Endodermal cell (in vitro differentiated cells): ENCODE results near the gene PPP2R3A. TPM values are rescaled to one million over a fixed set of nuclear protein-coding genes. Genes with fewer than 3 reads are reported as not detected.

Experiments
- DNase-seq: peaks from one replicate; pipeline ENCODE4 v3.0.0-alpha.2; 2017
- H3K27ac ChIP-seq: 2 replicates; pipeline ENCODE4 v1.5.1; 2013; ENCODE audit warnings: mild to moderate bottlenecking, low read depth, low read length, moderate library complexity
- H3K27me3 ChIP-seq: 2 replicates; pipeline ENCODE4 v1.6.1; 2013; ENCODE audit warnings: mild to moderate bottlenecking, low read length, moderate library complexity; ENCODE audit not compliant: insufficient read depth, control insufficient read depth, poor library complexity, severe bottlenecking
- H3K36me3 ChIP-seq: 2 replicates; pipeline ENCODE4 v1.7.0; 2013; ENCODE audit warnings: mild to moderate bottlenecking, low read length, moderate library complexity; ENCODE audit not compliant: control insufficient read depth, insufficient read depth
- H3K4me1 ChIP-seq: one replicate; pipeline ENCODE4 v1.7.0; 2013; ENCODE audit warnings: low read length; ENCODE audit not compliant: control insufficient read depth, insufficient read depth
- H3K4me3 ChIP-seq: 2 replicates; pipeline ENCODE4 v1.5.1; 2013; ENCODE audit warnings: mild to moderate bottlenecking, low read length, moderate library complexity
- H3K9ac ChIP-seq: 2 replicates; pipeline ENCODE4 v1.6.1; 2013; ENCODE audit warnings: mild to moderate bottlenecking, low read length, moderate library complexity; ENCODE audit not compliant: poor library complexity, severe bottlenecking; ENCODE audit errors: extremely low read depth
- H3K9me3 ChIP-seq: 2 replicates; pipeline ENCODE4 v1.6.1; 2013; ENCODE audit warnings: mild to moderate bottlenecking, low read length, moderate library complexity; ENCODE audit not compliant: control insufficient read depth
- H3K27ac Mint-ChIP-seq: 2 replicates; pipeline ENCODE4 v1.8.0; 2020; ENCODE audit warnings: mixed read lengths
- H3K27me3 Mint-ChIP-seq: 2 replicates; pipeline ENCODE4 v1.8.0; 2021; ENCODE audit warnings: mild to moderate bottlenecking, mixed read lengths; ENCODE audit not compliant: insufficient read depth
- H3K36me3 Mint-ChIP-seq: 2 replicates; pipeline ENCODE4 v1.8.0; 2020; ENCODE audit warnings: low read depth, mixed read lengths
- H3K4me1 Mint-ChIP-seq: 2 replicates; pipeline ENCODE4 v1.8.0; 2020; ENCODE audit warnings: mixed read lengths
- H3K4me3 Mint-ChIP-seq: 2 replicates; pipeline ENCODE4 v1.8.0; 2020; ENCODE audit warnings: mild to moderate bottlenecking, moderate library complexity, mixed read lengths
- H3K9me3 Mint-ChIP-seq: 2 replicates; pipeline ENCODE4 v1.8.0; 2020; ENCODE audit warnings: mild to moderate bottlenecking, mixed read lengths
- CTCF ChIP-seq: fragments of 200-600 bp; sonication (generic); conservative IDR thresholded peaks from 2 replicates; pipeline ENCODE4 v1.5.0; 2021; ENCODE audit warnings: antibody characterized with exemption, mild to moderate bottlenecking
- WGBS, 2 experiments: methylation state at CpG; one replicate each; pipeline versions ENCODE4 v1.1.5 to v1.1.7; 2013; ENCODE audit warnings: missing lambda C conversion rate in 2 of 2, mixed read lengths in 1 of 2; ENCODE audit not compliant: insufficient coverage in 1 of 2, insufficient read length in 1 of 2; 5-methylcytosine and 5-hydroxymethylcytosine counted together
- total RNA-seq, 2 donors: library from RNA; stranded (reverse); fragmentation: NEBNext Ultra II Directional in 1 of 2; extraction: Animal tissue kit (Norgen Biotek cat#: 25700) in 1 of 2; gene quantifications; 2 replicates in 1 of 2; 3 replicates in 1 of 2; pipeline ENCODE4 v1.2.1, GENCODE V29; 2021

Gene PPP2R3A
- total RNA-seq, 2 donors from 2014 or later = 12.5 to 16.5 TPM

DNA sequence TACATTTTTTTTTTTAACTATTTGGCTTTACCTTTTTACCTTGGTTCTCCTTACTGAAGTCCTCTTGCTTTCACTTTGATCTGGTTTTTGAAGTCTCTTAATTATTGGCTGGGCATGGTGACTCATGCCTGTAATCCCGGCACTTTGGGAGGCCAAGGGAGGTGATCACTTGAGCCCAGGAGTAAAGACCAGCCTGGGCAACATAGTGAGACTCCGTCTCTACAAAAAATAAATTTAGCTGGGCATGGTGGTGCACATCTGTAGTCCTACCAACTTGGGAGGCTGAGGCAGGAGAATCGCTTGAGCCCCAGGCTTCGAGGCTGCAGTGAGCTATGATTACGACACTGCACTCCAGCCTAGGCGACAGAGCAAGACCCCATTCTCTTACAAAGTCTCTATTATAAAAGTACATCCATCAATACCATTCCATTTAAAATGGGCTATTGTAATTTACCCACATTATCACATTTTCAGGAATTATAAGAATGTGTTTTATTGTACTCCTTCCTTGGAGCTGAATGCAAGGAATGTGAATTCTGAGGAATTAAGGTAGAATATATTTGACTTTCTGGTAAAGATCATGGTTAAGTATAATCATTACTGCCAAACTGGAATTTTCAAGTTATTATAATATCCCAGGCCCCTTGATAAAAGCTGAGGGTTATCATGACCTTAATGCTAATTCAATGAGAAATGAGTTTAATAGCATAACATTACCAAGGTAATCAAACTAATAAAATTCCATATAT is 181.6 kb downstream of the PPP2R3A start:
- no peaks in the 10 kb centered on the region for H3K4me1 ChIP-seq
- no peak overlapping the region for H3K27ac ChIP-seq
- TF ChIP-seq CTCF = no peak
- Mint-ChIP-seq H3K27me3 (peaks cover 18% of the 10 kb centered on the region), H3K36me3 (peaks cover 34% of the 10 kb centered on the region), H3K9me3 (no peaks in the 10 kb centered on the region), H3K4me1 (peaks cover 6% of the 10 kb centered on the region), H3K27ac (no peak overlapping the region), H3K4me3 (no peak overlapping the region)
- no peak overlapping the region for H3K9ac ChIP-seq
- 93 to 96% methylated on average over 5 to 6 of the region's 6 CpGs for WGBS, 2 experiments
- peaks cover 65% of the 10 kb centered on the region for H3K36me3 ChIP-seq
- no peaks in the 10 kb centered on the region for H3K27me3 ChIP-seq
- no peaks in the 10 kb centered on the region for H3K9me3 ChIP-seq
- H3K4me3 ChIP-seq = no peak overlapping the region
- DNase-seq = no peak

- H3K9me3 Mint-ChIP-seq = no peaks in the 10 kb centered on the region
- Histone ChIP-seq H3K27me3 (no peaks in the 10 kb centered on the region), H3K36me3 (peaks cover 71% of the 10 kb centered on the region), H3K9ac (no peak overlapping the region), H3K4me3 (no peak overlapping the region), H3K4me1 (no peaks in the 10 kb centered on the region), H3K27ac (no peak overlapping the region), H3K9me3 (no peaks in the 10 kb centered on the region)
- peaks cover 35% of the 10 kb centered on the region for H3K36me3 Mint-ChIP-seq
- peaks cover 2% of the 10 kb centered on the region for H3K4me1 Mint-ChIP-seq
- H3K27me3 Mint-ChIP-seq = peaks cover 8% of the 10 kb centered on the region
- WGBS, 2 experiments = 93 to 100% methylated on average over 3 of the region's 3 CpGs
- H3K27ac Mint-ChIP-seq = no peak overlapping the region
- DNase-seq = no peak
- no peak overlapping the region for H3K4me3 Mint-ChIP-seq
- no peak for TF ChIP-seq CTCF
Observed at GRCh38 chr3:136149667-136150066, 184.1 kb downstream of the PPP2R3A start.

DNA sequence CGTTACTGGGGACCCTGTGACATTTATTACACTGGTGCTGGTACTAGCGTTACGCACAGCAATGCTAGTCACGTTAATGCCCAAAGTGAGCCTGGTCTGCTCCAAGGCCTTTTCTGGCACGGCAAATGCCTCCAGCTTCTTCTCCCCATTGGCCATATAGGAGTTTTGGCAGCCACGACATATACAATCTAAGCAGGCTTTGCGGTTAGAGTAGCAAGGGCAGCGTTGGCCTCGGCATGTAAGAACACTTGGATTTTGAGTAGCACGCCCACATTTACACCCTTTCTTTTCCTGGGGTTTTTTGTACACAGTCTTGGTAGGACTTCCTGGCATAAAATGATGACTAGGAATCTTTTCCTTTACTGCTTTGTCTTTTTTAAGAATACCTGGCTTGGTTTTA is 185.7 kb downstream of the PPP2R3A start:
- H3K9ac ChIP-seq = no peak overlapping the region
- H3K27me3 ChIP-seq = no peaks in the 10 kb centered on the region
- no peak for TF ChIP-seq CTCF
- peaks cover 59% of the 10 kb centered on the region for H3K36me3 ChIP-seq
- no peaks in the 10 kb centered on the region for H3K9me3 ChIP-seq
- peaks cover 25% of the 10 kb centered on the region for H3K36me3 Mint-ChIP-seq
- H3K4me1 Mint-ChIP-seq = peaks cover 2% of the 10 kb centered on the region
- H3K4me1 ChIP-seq = no peaks in the 10 kb centered on the region
- no peak overlapping the region for H3K27ac Mint-ChIP-seq
- WGBS, 2 experiments = 95 to 97% methylated on average over 9 to 10 of the region's 10 CpGs
- no peak overlapping the region for H3K4me3 Mint-ChIP-seq
- no peak for DNase-seq
- no peak overlapping the region for H3K27ac ChIP-seq
- H3K9me3 Mint-ChIP-seq = no peaks in the 10 kb centered on the region
- H3K27me3 Mint-ChIP-seq = no peaks in the 10 kb centered on the region
- no peak overlapping the region for H3K4me3 ChIP-seq
